ENCODE results near the gene DNAH12.

GRCh38 chr3:57391767-57392166 is 152.4 kb downstream of the DNAH12 start:
- TF ChIP-seq, protein P1, sequence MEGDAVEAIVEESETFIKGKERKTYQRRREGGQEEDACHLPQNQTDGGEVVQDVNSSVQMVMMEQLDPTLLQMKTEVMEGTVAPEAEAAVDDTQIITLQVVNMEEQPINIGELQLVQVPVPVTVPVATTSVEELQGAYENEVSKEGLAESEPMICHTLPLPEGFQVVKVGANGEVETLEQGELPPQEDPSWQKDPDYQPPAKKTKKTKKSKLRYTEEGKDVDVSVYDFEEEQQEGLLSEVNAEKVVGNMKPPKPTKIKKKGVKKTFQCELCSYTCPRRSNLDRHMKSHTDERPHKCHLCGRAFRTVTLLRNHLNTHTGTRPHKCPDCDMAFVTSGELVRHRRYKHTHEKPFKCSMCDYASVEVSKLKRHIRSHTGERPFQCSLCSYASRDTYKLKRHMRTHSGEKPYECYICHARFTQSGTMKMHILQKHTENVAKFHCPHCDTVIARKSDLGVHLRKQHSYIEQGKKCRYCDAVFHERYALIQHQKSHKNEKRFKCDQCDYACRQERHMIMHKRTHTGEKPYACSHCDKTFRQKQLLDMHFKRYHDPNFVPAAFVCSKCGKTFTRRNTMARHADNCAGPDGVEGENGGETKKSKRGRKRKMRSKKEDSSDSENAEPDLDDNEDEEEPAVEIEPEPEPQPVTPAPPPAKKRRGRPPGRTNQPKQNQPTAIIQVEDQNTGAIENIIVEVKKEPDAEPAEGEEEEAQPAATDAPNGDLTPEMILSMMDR (conservative IDR thresholded peaks at IDR 0.05; ENCODE audit: low read depth, low read length): no peak
- no peak for TF ChIP-seq EZH2 (IDR thresholded peaks at IDR 0.05; ENCODE audit: low read length, unreplicated experiment)
